RWPE2 (cell line): ENCODE data around the gene EDARADD.

Source experiments
- ATAC-seq: fragments of 200-7000 bp; cut with Tn5 transposase; 3 replicates; pipeline ENCODE4 v1.9.1; 2021; ENCODE audit warnings: low read depth
- DNase-seq: peaks from one replicate; pipeline ENCODE4 v3.0.0-alpha.2; 2020; ENCODE audit warnings: low spot score
- H3K27ac ChIP-seq: fragments of 450-650 bp; 2 replicates; pipeline ENCODE4 v1.5.1; 2017; ENCODE audit warnings: mild to moderate bottlenecking; ENCODE audit not compliant: poor library complexity, severe bottlenecking
- H3K27me3 ChIP-seq: fragments of 250-450 bp; sonication (Bioruptor Pico); 2 replicates; pipeline ENCODE4 v1.5.1; 2021; ENCODE audit warnings: mild to moderate bottlenecking, moderate library complexity; ENCODE audit not compliant: insufficient read depth, poor library complexity, severe bottlenecking
- H3K36me3 ChIP-seq: fragments of 250-450 bp; sonication (Bioruptor Pico); 2 replicates; pipeline ENCODE4 v1.5.1; 2020; ENCODE audit warnings: low read depth, mild to moderate bottlenecking, moderate library complexity
- H3K4me1 ChIP-seq: fragments of 250-450 bp; sonication (Bioruptor Pico); 2 replicates; pipeline ENCODE4 v1.5.1; 2021; ENCODE audit warnings: mild to moderate bottlenecking, moderate library complexity; ENCODE audit not compliant: insufficient read depth, poor library complexity, severe bottlenecking
- H3K4me3 ChIP-seq: fragments of 250-450 bp; sonication (Bioruptor Pico); 2 replicates; pipeline ENCODE4 v1.5.1; 2021; ENCODE audit warnings: mild to moderate bottlenecking, moderate library complexity; ENCODE audit not compliant: severe bottlenecking
- H3K9me3 ChIP-seq: fragments of 250-450 bp; sonication (Bioruptor Pico); 2 replicates; pipeline ENCODE4 v1.5.1; 2021; ENCODE audit warnings: mild to moderate bottlenecking, moderate library complexity; ENCODE audit not compliant: severe bottlenecking
- CTCF ChIP-seq: fragments of 450-650 bp; IDR thresholded peaks from one replicate; pipeline ENCODE4 v1.5.1; 2017; ENCODE audit warnings: mild to moderate bottlenecking, moderate library complexity; ENCODE audit not compliant: poor library complexity, severe bottlenecking

Gene EDARADD

GRCh38 chr1:236426215-236426614 is 32.1 kb downstream of the EDARADD start:
- Histone ChIP-seq H3K27ac (no peak overlapping the region), H3K9me3 (no peaks in the 10 kb centered on the region), H3K27me3 (no peaks in the 10 kb centered on the region), H3K36me3 (no peaks in the 10 kb centered on the region), H3K4me3 (no peak overlapping the region), H3K4me1 (no peaks in the 10 kb centered on the region)
- TF ChIP-seq CTCF = no peak
- DNase-seq (no peak), ATAC-seq (no peak)

GRCh38 chr1:236429715-236430274 is 35.7 kb downstream of the EDARADD start:
- DNase-seq = no peak
- no peak for ATAC-seq
- Histone ChIP-seq H3K36me3 (no peaks in the 10 kb centered on the region), H3K9me3 (no peaks in the 10 kb centered on the region), H3K4me1 (no peaks in the 10 kb centered on the region), H3K4me3 (no peak overlapping the region), H3K27ac (no peak overlapping the region), H3K27me3 (no peaks in the 10 kb centered on the region)
- TF ChIP-seq CTCF = no peak

GRCh38 chr1:236433819-236434315 is 39.8 kb downstream of the EDARADD start:
- no peak for ATAC-seq
- Histone ChIP-seq H3K27me3 (no peaks in the 10 kb centered on the region), H3K4me1 (no peaks in the 10 kb centered on the region), H3K36me3 (no peaks in the 10 kb centered on the region), H3K27ac (no peak overlapping the region), H3K4me3 (no peak overlapping the region), H3K9me3 (no peaks in the 10 kb centered on the region)
- no peak for DNase-seq
- TF ChIP-seq CTCF = no peak

GRCh38 chr1:236438614-236439013 is 44.5 kb downstream of the EDARADD start:
- H3K36me3 ChIP-seq = no peaks in the 10 kb centered on the region
- no peak overlapping the region for H3K27ac ChIP-seq
- no peak for DNase-seq
- no peak for ATAC-seq
- no peak overlapping the region for H3K4me3 ChIP-seq
- H3K27me3 ChIP-seq = no peaks in the 10 kb centered on the region
- no peaks in the 10 kb centered on the region for H3K4me1 ChIP-seq
- TF ChIP-seq CTCF = no peak
- no peaks in the 10 kb centered on the region for H3K9me3 ChIP-seq

GRCh38 chr1:236440373-236440772 is 46.3 kb downstream of the EDARADD start:
- Histone ChIP-seq H3K9me3 (no peaks in the 10 kb centered on the region), H3K27me3 (no peaks in the 10 kb centered on the region), H3K36me3 (no peaks in the 10 kb centered on the region), H3K4me1 (no peaks in the 10 kb centered on the region), H3K4me3 (no peak overlapping the region), H3K27ac (no peak overlapping the region)
- ATAC-seq (no peak), DNase-seq (no peak)
- TF ChIP-seq CTCF = no peak
